Right ventricle myocardium superior (tissue), 1 donor: ENCODE results near the gene ADAMTSL3. TPM values are rescaled to one million over a fixed set of nuclear protein-coding genes. Genes with fewer than 3 reads are reported as not detected.
"Not testable (repeated sequence)": the region's sequence is repeated elsewhere in the genome, so short reads cannot be mapped to it uniquely, and the experiment has no call there.

Experiments
- ATAC-seq: fragments of 200-7000 bp; cut with Tn5 transposase; one replicate; pipeline ENCODE4 v1.9.1; 2020; ENCODE audit warnings: mild to moderate bottlenecking; ENCODE audit not compliant: poor library complexity
- DNase-seq: peaks from one replicate; pipeline ENCODE4 v3.0.0-alpha.2; 2020
- intact Hi-C: fragments of 100-400 bp; cut with DNase I; formaldehyde crosslinking; loops from one replicate; pipeline ENCODE4 v1.11.2; 2022
- total RNA-seq: library from RNA; stranded (reverse); fragmentation: NEBNext Ultra II Directional; extraction: Animal tissue kit (Norgen Biotek cat#: 25700); gene quantifications from one replicate; pipeline ENCODE4 v1.2.1, GENCODE V29; 2021
- donor health status: DM: no; HTN: yes; CAD: no; lungs with severe emphysema.

ADAMTSL3 gene
- total RNA-seq, 1 donor from 2014 or later, result 10.5 TPM

DNA sequence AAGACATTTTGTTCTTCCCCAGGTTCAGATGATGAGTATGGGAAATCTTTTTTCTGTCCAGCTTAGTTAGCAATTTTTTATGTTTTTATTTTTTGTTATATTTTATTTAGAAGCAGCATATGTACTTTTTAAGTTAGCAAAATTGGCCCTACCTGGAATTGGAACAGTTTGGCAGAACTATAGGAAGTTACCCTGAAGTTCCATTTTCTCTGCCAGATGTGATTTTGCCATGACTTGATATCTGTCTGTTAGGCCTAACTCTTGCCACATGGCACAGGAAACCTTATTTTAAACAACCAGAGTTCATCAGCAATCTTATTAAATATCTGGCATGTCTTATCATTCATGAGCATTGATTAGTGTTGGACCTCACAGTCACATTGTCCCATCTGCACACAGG is 67.1 kb downstream of the ADAMTSL3 start:
- no peak for DNase-seq
- intact Hi-C loops, result no loop called here
- ATAC-seq, result no peak

DNA sequence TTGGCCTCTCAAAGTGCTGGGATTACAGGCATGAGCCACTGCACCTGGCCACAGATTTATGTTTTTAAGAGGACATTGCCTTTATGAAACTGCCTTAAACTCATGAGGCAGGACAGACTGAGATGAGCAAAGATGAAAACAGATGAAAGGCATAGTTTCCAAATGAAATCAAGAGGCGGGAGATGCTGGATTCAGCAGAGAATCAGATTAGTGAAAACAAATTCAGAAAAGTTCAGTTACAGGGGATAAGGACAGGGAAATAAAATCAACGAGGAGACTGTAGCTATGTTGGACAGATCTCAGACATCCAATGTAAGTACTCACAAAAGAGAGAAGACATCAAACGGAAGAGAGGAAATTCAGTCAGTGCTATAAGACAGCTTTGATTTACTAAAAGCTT is 68.1 kb downstream of the ADAMTSL3 start:
- no peak for ATAC-seq
- DNase-seq, result no peak
- intact Hi-C loops, result no loop called here

DNA sequence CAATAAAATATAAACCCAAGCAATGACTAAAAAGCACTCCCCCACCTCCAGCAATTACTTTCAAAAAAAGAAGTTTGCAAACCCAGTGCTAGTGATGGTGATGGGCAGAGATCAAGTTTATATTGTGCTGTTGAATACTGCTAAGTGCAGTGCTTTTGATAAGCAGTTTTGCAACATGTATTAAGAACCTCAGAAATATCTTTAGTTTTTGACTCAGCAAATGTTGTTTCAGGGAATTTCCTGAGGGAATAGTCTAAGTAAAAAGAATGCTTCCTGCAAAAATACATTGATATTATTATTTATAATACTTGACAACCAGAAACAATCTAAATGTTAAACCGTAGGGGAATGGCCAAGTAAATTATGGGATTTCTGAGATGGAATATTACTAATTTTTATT is 69.3 kb downstream of the ADAMTSL3 start:
- DNase-seq, result no peak
- no peak for ATAC-seq
- intact Hi-C loops, result no loop called here

DNA sequence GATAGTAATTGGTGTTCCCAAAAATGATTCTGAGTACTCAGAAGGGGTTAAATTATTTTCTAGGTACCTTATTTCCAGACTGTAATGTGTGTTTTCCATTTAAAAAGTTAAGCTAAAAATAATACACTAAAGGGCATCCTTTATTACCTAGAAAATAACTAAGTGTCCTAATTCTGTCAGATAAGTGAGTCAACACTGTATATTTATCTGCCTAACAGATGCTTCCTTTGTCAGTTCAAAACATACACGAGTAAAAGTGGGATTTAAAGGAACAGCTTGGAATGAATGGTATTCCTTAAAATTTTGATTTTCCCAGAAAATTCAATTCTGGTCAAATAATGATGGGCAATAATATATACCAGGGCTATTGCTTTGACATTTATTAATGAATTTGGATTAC is 78.3 kb downstream of the ADAMTSL3 start:
- DNase-seq (no peak), ATAC-seq (no peak)
- intact Hi-C loops, result loop anchor here (5.0 kb wide), 1 partner anchor 290 kb away; no protein-coding TSS in a partner anchor

DNA sequence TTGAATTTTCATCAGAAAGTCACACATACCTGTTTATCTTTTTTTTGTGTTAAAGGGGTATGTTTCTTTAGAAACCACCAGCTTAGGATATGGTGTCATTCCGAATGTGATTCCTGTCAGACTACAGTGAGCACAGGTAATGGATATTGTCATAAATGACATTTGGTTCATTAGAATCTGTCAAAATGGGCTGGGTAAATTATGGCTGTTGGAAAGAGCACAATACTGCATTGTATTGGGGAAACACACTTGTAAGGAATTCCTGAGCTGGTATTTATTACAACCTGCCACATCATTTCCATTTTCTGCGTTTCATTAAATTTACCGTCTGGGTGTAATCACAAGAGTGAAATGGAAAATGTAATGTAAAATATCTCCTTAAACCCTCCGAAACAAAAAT is 78.8 kb downstream of the ADAMTSL3 start:
- DNase-seq, result no peak
- no peak for ATAC-seq
- intact Hi-C loops, result loop anchor here (5.0 kb wide), 1 partner anchor 290 kb away; no protein-coding TSS in a partner anchor

DNA sequence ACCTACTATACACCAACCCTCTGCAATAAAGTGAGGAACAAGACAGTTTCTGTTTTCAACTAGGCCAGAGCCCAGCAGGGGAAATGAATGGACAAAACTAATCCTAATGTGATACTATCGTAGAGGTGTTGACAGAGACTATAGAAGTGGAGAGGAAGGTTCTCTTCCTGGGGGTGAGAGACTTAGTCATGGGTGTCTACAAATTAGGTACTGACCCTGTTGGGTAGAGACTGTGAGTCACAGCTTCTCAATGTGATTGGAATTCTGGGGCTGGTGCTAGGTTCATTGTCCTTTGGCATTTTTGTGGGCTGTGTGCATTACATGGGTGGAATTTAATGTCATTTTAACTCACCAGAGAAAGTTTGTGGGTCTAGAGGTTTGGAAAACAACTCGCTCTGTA is 79.3 kb downstream of the ADAMTSL3 start:
- intact Hi-C loops, result loop anchor here (5.0 kb wide), 1 partner anchor 289 kb away; no protein-coding TSS in a partner anchor
- DNase-seq (no peak), ATAC-seq (no peak)

DNA sequence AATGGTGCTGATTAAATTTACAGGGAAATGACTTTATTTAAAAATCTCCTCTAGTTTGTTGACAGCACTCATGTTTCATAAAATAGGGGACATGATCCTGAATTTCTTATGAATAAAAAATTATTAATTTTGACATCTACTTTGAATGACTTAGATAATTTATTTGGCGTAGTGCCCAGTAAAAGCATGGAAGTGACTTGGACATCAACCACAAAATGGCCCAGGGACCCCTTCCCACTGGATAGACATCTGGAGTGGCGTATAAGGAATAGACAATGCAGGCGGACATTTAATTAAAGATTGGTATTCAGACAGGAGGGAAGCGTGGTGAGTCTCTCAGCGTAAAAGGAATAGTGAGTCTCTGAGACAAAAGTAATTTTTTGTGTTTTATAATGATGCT is 79.8 kb downstream of the ADAMTSL3 start:
- DNase-seq (no peak), ATAC-seq (no peak)
- intact Hi-C loops, result loop anchor here (2.0 to 5.0 kb wide), 2 partner anchors 289 to 301 kb away; no protein-coding TSS in a partner anchor

DNA sequence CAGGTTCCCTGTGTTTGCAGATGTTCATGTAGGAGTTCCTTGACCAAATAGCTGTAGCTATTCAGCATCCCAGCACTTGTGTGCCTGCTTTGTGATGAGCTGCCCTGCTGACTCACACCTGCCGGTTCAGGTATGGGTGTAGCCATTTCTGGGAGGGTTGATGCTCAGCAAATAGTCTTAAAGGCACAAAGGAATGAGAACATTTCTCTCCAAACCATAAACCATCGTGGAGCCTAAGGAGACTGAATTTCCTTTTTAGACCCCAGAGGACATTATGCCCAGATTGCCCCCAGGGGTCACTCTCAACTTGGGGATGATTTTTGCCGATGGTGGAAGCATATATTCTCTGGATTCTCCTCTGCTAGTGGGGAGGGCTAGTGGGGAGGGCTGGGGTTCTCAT is 80.6 kb downstream of the ADAMTSL3 start:
- DNase-seq (no peak), ATAC-seq (peak; percentile 49)
- intact Hi-C loops, result loop anchor here (2.0 to 5.0 kb wide), 2 partner anchors 288 to 300 kb away; no protein-coding TSS in a partner anchor

DNA sequence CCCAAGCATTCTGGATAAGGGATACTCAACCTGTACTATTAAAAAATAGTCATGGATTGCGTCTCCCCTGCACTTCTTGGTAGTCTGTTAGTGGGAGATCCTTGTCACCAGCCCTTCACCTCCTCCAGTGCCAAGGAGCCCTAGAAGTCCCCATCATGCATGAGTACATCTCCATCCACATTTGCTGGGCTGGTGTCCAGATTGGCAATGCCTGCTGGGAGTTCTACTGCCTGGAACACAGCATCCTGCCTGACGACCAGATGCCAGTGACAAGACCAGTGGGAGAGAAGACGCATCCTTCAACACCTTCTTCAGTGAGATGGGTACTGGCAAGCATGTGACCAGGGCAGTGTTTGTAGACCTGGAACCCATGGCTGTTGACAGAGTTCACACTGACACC is 85.7 kb downstream of the ADAMTSL3 start:
- intact Hi-C loops, result loop anchor here (10.0 kb wide), 2 partner anchors 85 to 165 kb away; partner anchors contain the start of gene ADAMTSL3
- no peak for DNase-seq

DNA sequence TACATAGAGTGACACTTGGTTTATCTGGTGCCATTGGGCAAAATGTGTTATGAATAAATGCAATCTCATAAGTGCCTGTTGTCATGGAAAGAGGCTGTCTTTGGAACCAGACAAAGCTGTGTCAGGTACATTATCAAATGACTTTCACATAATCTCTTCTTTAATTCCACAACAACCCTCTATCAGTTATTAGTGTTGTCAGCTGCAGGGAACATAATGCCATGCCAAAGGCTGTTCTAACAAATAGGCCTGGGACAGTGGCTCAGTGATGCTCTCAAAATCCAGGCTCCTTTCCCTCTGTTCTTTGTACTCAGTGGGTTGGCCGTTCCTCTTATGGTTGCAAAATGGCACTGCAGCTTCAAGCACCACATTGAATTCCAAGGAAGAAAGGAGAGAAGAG is 91.8 kb downstream of the ADAMTSL3 start:
- no peak for DNase-seq
- ATAC-seq, result peak; percentile 55
- intact Hi-C loops, result loop anchor here (10.0 kb wide), 2 partner anchors 91 to 171 kb away; partner anchors contain the start of gene ADAMTSL3

More for the DNA sequence above, 85.7 kb downstream of the ADAMTSL3 start:
- ATAC-seq, result no peak

DNA sequence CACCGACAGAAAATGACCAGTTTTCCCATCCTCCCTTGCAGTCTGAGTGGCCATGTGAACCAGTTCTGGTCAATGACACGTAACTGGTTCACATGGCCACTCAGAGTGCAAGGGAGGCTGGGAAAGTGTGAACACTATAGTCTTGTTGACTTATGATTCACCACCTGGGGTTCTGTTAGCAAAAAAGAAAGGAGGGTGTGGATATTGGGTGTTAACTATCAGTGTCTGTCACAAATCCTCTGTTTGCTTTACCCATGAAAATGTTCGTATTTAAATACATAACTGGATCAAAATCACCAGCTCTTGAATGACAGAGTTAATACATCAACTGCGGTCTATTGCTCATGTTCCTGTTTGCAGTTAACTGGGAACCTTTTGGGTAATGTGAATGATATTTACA is 92.3 kb downstream of the ADAMTSL3 start:
- ATAC-seq, result no peak
- intact Hi-C loops, result loop anchor here (10.0 kb wide), 2 partner anchors 91 to 171 kb away; partner anchors contain the start of gene ADAMTSL3

DNA sequence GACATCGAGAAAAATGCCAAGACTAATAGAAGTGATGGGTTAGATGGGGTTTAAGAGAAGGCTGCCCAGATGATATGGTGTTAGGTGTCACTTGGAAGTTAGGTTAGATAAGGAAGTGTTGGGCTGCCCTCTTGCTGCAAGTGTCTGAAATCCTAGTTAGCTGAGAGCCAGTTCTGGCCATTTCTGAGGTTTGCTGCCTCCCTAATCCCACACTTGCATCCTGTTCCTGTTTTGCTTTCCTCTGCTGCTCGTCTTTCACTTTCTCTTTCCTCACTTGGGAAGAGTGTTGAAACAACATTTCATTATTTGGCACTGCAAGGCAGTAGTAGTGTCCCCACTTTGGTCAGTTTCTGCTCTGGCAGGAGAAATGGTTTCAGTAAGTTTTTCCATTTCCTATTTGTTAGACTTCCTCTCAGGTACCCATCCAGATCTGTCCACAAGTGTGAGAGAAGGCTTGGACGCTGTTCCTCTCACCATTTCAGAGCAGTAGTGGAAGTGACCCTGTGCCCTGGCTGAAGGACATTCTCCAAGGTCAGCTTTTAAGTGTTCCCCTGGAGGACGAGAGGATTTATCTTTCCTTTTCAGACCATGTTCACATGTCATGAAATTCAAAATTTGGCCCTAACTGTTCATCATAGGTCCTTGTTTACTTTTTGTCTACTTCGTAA is 93.3 kb downstream of the ADAMTSL3 start:
- intact Hi-C loops, result loop anchor here (10.0 kb wide), 2 partner anchors 92 to 172 kb away; partner anchors contain the start of gene ADAMTSL3
- ATAC-seq (peak; percentile 87), DNase-seq (no peak)

More for the DNA sequence above, 92.3 kb downstream of the ADAMTSL3 start:
- DNase-seq, result no peak

DNA sequence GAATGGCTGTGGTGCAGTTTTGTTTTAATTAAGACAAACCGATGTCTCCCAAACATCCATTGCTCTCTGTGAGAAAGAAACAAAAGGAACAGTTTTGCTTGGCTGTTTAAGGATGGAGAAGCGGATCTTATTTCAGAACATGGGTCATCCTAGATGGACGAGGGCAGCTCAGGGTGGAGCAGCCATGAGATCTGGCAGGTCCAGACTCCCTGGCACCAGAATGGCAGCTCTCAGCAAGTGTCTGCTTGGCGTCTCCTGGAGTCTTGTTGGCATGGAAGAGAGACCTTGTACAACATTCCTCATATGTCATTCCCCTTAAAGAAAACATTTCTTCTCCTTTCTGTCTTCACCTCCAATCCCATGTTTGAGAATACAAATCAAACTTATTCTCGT is 93.8 kb downstream of the ADAMTSL3 start:
- no peak for DNase-seq
- intact Hi-C loops, result loop anchor here (10.0 kb wide), 2 partner anchors 93 to 173 kb away; partner anchors contain the start of gene ADAMTSL3
- no peak for ATAC-seq

DNA sequence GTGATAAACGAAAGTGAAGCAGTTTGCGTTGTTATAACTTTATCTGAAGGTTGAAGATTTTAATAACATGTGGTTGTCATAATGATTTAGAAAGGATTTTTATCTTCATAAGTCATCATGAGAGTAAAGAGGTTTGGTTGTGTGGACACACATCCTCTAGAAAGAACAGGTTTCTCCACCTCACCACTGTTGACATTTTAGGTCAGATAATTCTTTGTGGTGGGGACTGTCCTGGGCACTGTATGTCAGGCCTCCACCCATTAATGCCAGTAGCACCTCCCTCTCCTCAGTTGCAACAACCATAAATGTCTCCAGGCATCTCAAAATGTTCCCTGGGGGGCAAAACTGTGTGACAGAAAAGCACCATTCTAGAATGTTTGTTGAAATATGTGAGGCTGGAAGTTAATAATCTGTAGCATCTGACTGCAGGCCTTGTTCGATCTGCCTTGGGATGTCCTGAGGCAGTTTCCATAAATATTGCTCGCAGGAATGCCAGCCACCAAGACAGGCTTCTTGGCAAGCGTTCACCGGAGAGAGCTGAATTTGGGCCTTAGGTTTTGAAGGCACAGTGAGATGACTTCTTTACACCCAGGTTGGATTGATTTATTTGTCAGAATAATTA is 100.1 kb downstream of the ADAMTSL3 start:
- no peak for ATAC-seq

DNA sequence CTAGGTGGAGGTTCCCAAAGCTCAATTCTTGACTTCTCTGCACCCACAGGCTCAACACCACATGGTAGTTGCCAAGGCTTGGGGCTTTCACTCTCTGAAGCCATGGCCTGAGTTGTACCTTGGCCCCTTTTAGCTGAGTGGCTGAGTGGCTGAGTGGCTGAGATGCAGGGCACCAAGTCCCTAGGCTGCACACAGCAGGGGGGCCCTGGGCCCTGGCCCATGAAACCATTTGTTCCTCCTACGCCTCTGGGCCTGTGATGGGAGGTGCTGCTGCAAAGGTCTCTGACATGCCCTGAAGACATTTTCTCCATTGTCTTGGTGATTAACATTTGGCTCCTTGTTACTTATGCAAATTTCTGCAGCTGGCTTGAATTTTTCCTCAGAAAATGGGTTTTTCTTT is 103.4 kb downstream of the ADAMTSL3 start:
- DNase-seq, ATAC-seq, intact Hi-C loops: not testable (repeated sequence)

More for the DNA sequence above, 100.1 kb downstream of the ADAMTSL3 start:
- intact Hi-C loops, result no loop called here
- DNase-seq, result no peak

DNA sequence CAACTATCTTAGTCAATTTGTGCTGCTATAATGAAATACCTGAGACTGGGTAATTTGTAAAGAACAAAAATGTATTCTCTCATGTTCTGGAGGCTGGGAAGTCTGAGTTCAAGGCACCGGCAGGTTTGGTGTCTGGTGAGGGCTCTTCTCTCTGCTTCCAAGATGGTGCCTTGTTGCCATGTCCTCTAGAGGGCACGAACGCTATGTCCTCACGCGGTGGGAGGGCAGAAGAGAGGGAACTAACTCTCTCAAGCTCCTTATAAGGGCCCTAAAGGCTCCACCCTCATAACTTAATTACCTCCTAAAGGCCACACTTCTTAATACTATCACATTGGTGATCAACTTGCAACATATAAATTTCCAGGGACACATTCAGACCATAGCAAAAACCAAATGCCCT is 108.4 kb downstream of the ADAMTSL3 start:
- no peak for DNase-seq

DNA sequence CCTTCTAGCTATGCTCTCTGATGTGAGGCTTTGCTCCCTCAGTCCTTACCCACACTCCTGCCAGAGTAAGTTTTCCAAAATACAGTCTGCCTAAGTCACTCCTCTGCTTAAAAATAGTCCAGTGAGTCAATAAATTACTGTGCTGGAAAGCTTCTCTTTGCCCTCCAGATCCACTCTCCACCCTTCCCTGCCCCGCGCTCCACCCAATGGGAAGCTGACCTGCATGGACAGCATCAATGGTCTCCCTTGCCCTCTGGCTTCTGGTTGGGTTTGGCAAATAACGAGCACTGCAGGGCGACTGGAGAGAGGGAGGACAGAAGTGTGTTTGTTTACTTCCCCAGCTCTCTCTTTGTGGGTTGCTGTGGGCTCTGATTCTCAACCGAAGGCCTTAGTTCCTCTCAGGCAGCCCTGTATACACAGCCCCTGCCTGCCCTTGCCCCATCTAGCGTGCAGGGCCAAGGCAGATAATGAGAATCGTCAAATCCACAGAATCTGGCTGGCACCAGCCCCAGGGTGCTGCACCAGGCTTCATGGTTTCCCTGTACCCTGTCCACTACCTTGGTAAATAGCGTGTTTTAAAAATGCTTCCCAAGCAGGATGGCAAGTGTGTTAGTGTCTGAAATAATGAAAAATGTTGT is 110.4 kb downstream of the ADAMTSL3 start:
- no peak for DNase-seq
- ATAC-seq, result peak; percentile 62
- intact Hi-C loops, result no loop called here

More for the DNA sequence above, 108.4 kb downstream of the ADAMTSL3 start:
- ATAC-seq, result no peak
- intact Hi-C loops, result no loop called here

DNA sequence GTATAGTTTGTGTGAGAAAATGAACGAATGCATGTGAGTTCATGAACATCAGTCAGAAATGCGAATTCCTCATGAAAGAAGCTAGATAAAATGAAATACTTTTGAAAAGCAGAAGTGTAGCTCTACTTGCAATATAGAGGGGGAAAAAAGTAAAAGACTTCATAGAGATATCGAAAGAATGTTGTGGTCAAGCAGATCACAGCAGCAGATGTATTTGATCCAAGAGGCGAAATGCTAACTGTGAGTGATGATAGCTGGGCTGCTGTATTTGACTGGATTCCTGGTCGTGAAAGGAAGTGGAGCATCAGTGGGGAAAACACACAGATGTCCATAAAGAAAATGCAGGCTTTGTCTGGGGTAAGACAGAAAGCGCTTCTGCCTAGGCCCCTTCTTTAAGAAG is 112.4 kb downstream of the ADAMTSL3 start:
- intact Hi-C loops, result no loop called here
- no peak for ATAC-seq

DNA sequence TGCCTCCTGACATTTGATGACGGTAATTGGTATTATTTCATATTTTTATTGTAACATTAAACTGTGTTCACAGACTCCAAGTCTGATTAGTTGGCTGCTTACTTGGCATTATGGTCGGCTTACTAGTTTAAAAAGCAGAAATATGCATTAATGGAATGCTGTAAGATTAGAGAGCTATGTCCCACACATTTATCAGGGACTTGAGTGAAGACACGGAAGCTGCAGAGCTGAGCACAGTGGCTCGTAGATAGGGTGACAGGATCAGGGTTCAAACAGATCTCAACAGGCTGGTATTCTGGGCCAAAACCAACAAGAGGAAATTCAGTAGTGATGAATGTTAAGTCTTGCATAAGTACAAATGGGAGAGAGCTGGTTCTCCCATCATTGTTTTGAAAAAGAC is 113.8 kb downstream of the ADAMTSL3 start:
- intact Hi-C loops, result no loop called here
- ATAC-seq (peak; percentile 37), DNase-seq (no peak)

More for the DNA sequence above, 112.4 kb downstream of the ADAMTSL3 start:
- DNase-seq, result no peak
